DND-41 (cell line): ENCODE data around the gene IGSF9.

Source experiments
- ATAC-seq: fragments of 200-7000 bp; cut with Tn5 transposase; 3 replicates; pipeline ENCODE4 v1.9.1; 2021; ENCODE audit warnings: low read depth; ENCODE audit not compliant: insufficient read depth
- DNase-seq: peaks from one replicate; pipeline ENCODE4 v3.0.0-alpha.2; 2020
- H2AFZ ChIP-seq: 2 replicates; pipeline ENCODE4 v1.6.0; 2012; ENCODE audit warnings: low read depth, low read length
- H3K27ac ChIP-seq: 2 replicates; pipeline ENCODE4 v1.5.1; 2012; ENCODE audit warnings: low read length, inconsistent platforms
- H3K27me3 ChIP-seq: fragments of 200-600 bp; sonication (generic); 2 replicates; pipeline ENCODE4 v1.6.0; 2012; ENCODE audit warnings: low read length, mild to moderate bottlenecking, inconsistent platforms; ENCODE audit not compliant: insufficient read depth, poor library complexity
- H3K36me3 ChIP-seq: 2 replicates; pipeline ENCODE4 v1.5.1; 2012; ENCODE audit warnings: low read length, inconsistent platforms; ENCODE audit not compliant: insufficient read depth
- H3K4me1 ChIP-seq: 2 replicates; pipeline ENCODE4 v1.5.1; 2012; ENCODE audit warnings: mild to moderate bottlenecking, low read length; ENCODE audit not compliant: insufficient read depth
- H3K4me2 ChIP-seq: 2 replicates; pipeline ENCODE4 v1.6.0; 2012; ENCODE audit warnings: mild to moderate bottlenecking, moderate library complexity, low read length, inconsistent platforms; ENCODE audit not compliant: insufficient read depth
- H3K4me3 ChIP-seq, 2 experiments: fragments of 200-600 bp in 1 of 2; shearing (Covaris generic) in 1 of 2; 2 replicates each; pipeline ENCODE4 v1.5.1; 2012 to 2016; ENCODE audit warnings: inconsistent platforms in 2 of 2, low read length in 2 of 2, mild to moderate bottlenecking in 2 of 2, low read depth in 1 of 2, moderate library complexity in 1 of 2
- H3K79me2 ChIP-seq: 2 replicates; pipeline ENCODE4 v1.6.0; 2012; ENCODE audit warnings: low read length, inconsistent platforms; ENCODE audit not compliant: insufficient read depth
- H3K9ac ChIP-seq: 2 replicates; pipeline ENCODE4 v1.6.0; 2012; ENCODE audit warnings: low read depth, mild to moderate bottlenecking, inconsistent platforms, low read length, moderate library complexity
- H3K9me3 ChIP-seq: 2 replicates; pipeline ENCODE4 v1.5.1; 2012; ENCODE audit warnings: low read length, moderate library complexity, mild to moderate bottlenecking, inconsistent platforms; ENCODE audit not compliant: insufficient read depth, severe bottlenecking
- H4K20me1 ChIP-seq: 2 replicates; pipeline ENCODE4 v1.6.0; 2012; ENCODE audit warnings: low read length; ENCODE audit not compliant: insufficient read depth
- CTCF ChIP-seq: IDR thresholded peaks from 2 replicates; pipeline ENCODE4 v1.5.1; 2012; ENCODE audit warnings: borderline replicate concordance, low read length, moderate library complexity, mild to moderate bottlenecking; ENCODE audit not compliant: poor library complexity, severe bottlenecking; ENCODE audit errors: extremely low read depth
- EZH2 ChIP-seq: IDR thresholded peaks from 3 replicates; pipeline ENCODE4 v1.6.1; 2012; ENCODE audit warnings: borderline replicate concordance, low read depth, mild to moderate bottlenecking, moderate library complexity, low read length, inconsistent platforms; ENCODE audit not compliant: severe bottlenecking

Gene IGSF9

GRCh38 chr1:159992161-159992560 lies 46.7 kb upstream of the IGSF9 start:
- H3K9ac ChIP-seq, result no peak overlapping the region
- no peak overlapping the region for H3K27ac ChIP-seq
- H3K27me3 ChIP-seq, result peaks cover 15% of the 10 kb centered on the region
- no peaks in the 10 kb centered on the region for H3K9me3 ChIP-seq
- no peak overlapping the region for H2AFZ ChIP-seq
- H3K36me3 ChIP-seq, result no peaks in the 10 kb centered on the region
- ATAC-seq (no peak), DNase-seq (no peak)
- H3K4me3 ChIP-seq, result no peak overlapping the region
- H4K20me1 ChIP-seq, result no peaks in the 10 kb centered on the region
- no peak for TF ChIP-seq EZH2
- TF ChIP-seq CTCF, result no peak
- no peak overlapping the region for H3K4me2 ChIP-seq
- H3K79me2 ChIP-seq, result no peaks in the 10 kb centered on the region
- H3K4me1 ChIP-seq, result no peaks in the 10 kb centered on the region

GRCh38 chr1:159991513-159991912 lies 46.1 kb upstream of the IGSF9 start:
- no peak for TF ChIP-seq EZH2
- no peak for TF ChIP-seq CTCF
- Histone ChIP-seq H3K4me2 (no peak overlapping the region), H4K20me1 (no peaks in the 10 kb centered on the region), H3K9ac (no peak overlapping the region), H3K36me3 (no peaks in the 10 kb centered on the region), H3K27ac (no peak overlapping the region), H3K4me3 (no peak overlapping the region), H3K27me3 (peaks cover 13% of the 10 kb centered on the region), H3K4me1 (no peaks in the 10 kb centered on the region), H2AFZ (no peak overlapping the region), H3K9me3 (no peaks in the 10 kb centered on the region), H3K79me2 (no peaks in the 10 kb centered on the region)
- DNase-seq, result no peak
- ATAC-seq, result no peak

GRCh38 chr1:159990005-159990404 lies 44.6 kb upstream of the IGSF9 start:
- Histone ChIP-seq H3K4me1 (no peaks in the 10 kb centered on the region), H3K36me3 (no peaks in the 10 kb centered on the region), H4K20me1 (no peaks in the 10 kb centered on the region), H3K27ac (no peak overlapping the region), H3K9ac (no peak overlapping the region), H3K9me3 (no peaks in the 10 kb centered on the region), H3K4me3 (no peak overlapping the region), H3K79me2 (no peaks in the 10 kb centered on the region), H3K4me2 (no peak overlapping the region), H2AFZ (no peak overlapping the region), H3K27me3 (peaks cover 11% of the 10 kb centered on the region)
- no peak for TF ChIP-seq EZH2
- TF ChIP-seq CTCF, result no peak
- no peak for ATAC-seq
- DNase-seq, result no peak

GRCh38 chr1:159989581-159989980 lies 44.2 kb upstream of the IGSF9 start:
- ATAC-seq, result no peak
- no peak overlapping the region for H3K4me3 ChIP-seq
- no peak for DNase-seq

More at GRCh38 chr1:159989581-159989980, 44.2 kb upstream of the IGSF9 start:
- TF ChIP-seq CTCF (no peak), EZH2 (no peak)
- H3K79me2 ChIP-seq, result no peaks in the 10 kb centered on the region
- H3K36me3 ChIP-seq, result no peaks in the 10 kb centered on the region
- H3K4me1 ChIP-seq, result no peaks in the 10 kb centered on the region
- H3K27ac ChIP-seq, result no peak overlapping the region
- no peak overlapping the region for H3K9ac ChIP-seq
- no peaks in the 10 kb centered on the region for H3K9me3 ChIP-seq
- H2AFZ ChIP-seq, result no peak overlapping the region
- no peaks in the 10 kb centered on the region for H4K20me1 ChIP-seq
- peaks cover 11% of the 10 kb centered on the region for H3K27me3 ChIP-seq
- H3K4me2 ChIP-seq, result no peak overlapping the region
